Upper lobe of right lung (tissue), 1 donor: Measurements from ENCODE around the gene CARD10. TPM values are rescaled to one million over a fixed set of nuclear protein-coding genes. Genes with fewer than 3 reads are reported as not detected.
A peak's percentile ranks its signal among the peaks of the same experiment; 100 is the strongest.
"Not testable (repeated sequence)": the region's sequence is repeated elsewhere in the genome, so short reads cannot be mapped to it uniquely, and the experiment has no call there.

Experiments
- ATAC-seq: fragments of 200-7000 bp; cut with Tn5 transposase; one replicate; pipeline ENCODE4 v1.9.1; 2020; ENCODE audit warnings: mild to moderate bottlenecking, moderate library complexity
- DNase-seq: peaks from one replicate; pipeline ENCODE4 v3.0.0-alpha.2; 2020
- H3K27ac ChIP-seq: fragments of 200-600 bp; one replicate; pipeline ENCODE4 v1.8.0; 2022
- H3K27me3 ChIP-seq: fragments of 200-600 bp; one replicate; pipeline ENCODE4 v1.8.0; 2022; ENCODE audit warnings: mild to moderate bottlenecking
- H3K36me3 ChIP-seq: fragments of 200-600 bp; one replicate; pipeline ENCODE4 v1.8.0; 2022
- H3K4me1 ChIP-seq: fragments of 200-600 bp; one replicate; pipeline ENCODE4 v1.8.0; 2022
- H3K4me3 ChIP-seq: fragments of 200-600 bp; one replicate; pipeline ENCODE4 v1.8.0; 2022; ENCODE audit warnings: mild to moderate bottlenecking
- H3K9me3 ChIP-seq: fragments of 200-600 bp; one replicate; pipeline ENCODE4 v1.8.0; 2022
- CTCF ChIP-seq: fragments of 200-600 bp; IDR thresholded peaks from one replicate; pipeline ENCODE4 v1.8.0; 2022; ENCODE audit warnings: antibody characterized with exemption
- intact Hi-C: fragments of 100-400 bp; cut with DNase I; formaldehyde crosslinking; loops from one replicate; pipeline ENCODE4 v1.11.0; 2022
- total RNA-seq: library from RNA; stranded (reverse); fragmentation: NEBNext Ultra II Directional; extraction: Animal tissue kit (Norgen Biotek cat#: 25700); gene quantifications from one replicate; pipeline ENCODE4 v1.2.1, GENCODE V29; 2021
- donor health status: DM: no; HTN: yes; CAD: no; lungs with severe emphysema.

The CARD10 gene
- total RNA-seq, 1 donor from 2014 or later: 17.0 TPM

- peaks cover 60% of the 10 kb centered on the region for H3K4me1 ChIP-seq
- no peaks in the 10 kb centered on the region for H3K36me3 ChIP-seq
- ATAC-seq: peak; percentile 82
- H3K9me3 ChIP-seq: no peaks in the 10 kb centered on the region
- H3K27ac ChIP-seq: peak overlapping the region; percentile 92
- H3K4me3 ChIP-seq: peak overlapping the region; percentile 29
- DNase-seq: peak; percentile 94
- no peaks in the 10 kb centered on the region for H3K27me3 ChIP-seq
- no peak for TF ChIP-seq CTCF
- intact Hi-C loops: no loop called here
Measured at GRCh38 chr22:37545703-37546436, 26.7 kb upstream of the CARD10 start.

DNA sequence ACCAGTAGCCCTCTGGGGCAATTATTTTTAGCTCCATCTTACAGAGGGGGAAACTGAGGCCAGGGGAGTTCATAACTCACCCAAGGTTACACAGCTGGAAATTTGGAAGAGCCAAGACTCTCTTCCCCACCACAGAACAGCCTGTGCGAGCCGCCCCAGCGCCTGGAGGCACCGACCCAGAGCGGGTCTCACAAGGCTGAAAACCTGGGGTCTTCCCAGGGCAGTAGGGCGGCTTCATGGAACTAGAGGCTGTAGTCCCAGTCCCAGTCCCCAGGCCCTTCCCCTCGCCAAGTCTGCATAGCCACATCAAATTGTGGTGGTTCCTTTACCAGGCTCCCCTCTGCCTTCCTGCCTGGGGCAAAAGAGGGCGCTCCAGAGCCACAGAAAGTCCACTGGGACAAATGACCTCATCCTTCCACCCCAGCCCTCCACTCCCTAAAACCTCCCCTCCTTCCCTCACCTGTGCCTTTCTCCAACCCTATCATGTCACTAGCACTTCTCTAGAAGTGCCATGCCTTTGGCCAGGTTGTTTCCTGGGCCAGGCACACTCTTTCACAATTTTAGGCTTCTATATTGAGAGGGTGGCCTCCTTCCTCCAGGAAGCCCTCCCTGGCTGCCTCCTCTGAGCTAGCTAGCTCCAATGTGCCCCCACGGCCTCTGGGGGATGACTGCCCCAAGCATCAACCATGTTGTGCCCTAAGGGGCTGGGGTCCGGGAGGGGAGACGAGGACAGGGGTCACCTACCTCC lies 25.9 kb upstream of the CARD10 start:
- H3K27ac ChIP-seq: peak overlapping the region; percentile 92
- H3K4me3 ChIP-seq: peak overlapping the region; percentile 29
- intact Hi-C loops: no loop called here
- no peaks in the 10 kb centered on the region for H3K9me3 ChIP-seq
- TF ChIP-seq CTCF: peak; percentile 76
- no peaks in the 10 kb centered on the region for H3K36me3 ChIP-seq
- no peaks in the 10 kb centered on the region for H3K27me3 ChIP-seq
- peaks cover 54% of the 10 kb centered on the region for H3K4me1 ChIP-seq
- ATAC-seq (peak; percentile 81), DNase-seq (peak; percentile 88)

DNA sequence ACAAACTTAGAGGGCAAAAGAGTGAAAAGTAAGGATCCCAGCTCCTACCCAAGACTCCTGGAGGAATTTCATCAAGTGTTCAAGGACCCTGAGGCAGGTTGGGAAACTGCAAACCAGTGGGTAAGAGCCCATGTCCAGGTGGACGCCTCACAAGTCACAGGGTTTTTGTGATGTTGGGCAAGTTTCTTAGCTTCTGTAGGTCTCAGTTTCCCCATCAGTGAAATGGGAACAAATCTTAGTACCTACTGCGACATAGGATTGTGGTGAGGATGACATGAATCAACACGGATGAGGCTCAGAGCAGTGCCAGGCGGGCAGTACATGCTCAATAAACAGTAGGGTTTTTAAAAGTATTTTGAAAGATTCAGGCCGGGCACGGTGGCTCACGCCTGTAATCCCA lies 23.7 kb upstream of the CARD10 start:
- intact Hi-C loops: no loop called here
- Histone ChIP-seq H3K36me3 (no peaks in the 10 kb centered on the region), H3K4me1 (peaks cover 45% of the 10 kb centered on the region), H3K27ac (no peak overlapping the region), H3K27me3 (no peaks in the 10 kb centered on the region), H3K9me3 (no peaks in the 10 kb centered on the region), H3K4me3 (no peak overlapping the region)
- DNase-seq (no peak), ATAC-seq (no peak)
- TF ChIP-seq CTCF: no peak

GRCh38 chr22:37542416-37542815 lies 23.2 kb upstream of the CARD10 start:
- H3K9me3 ChIP-seq, ATAC-seq, intact Hi-C loops, DNase-seq, H3K27me3 ChIP-seq, H3K4me3 ChIP-seq, H3K36me3 ChIP-seq, H3K27ac ChIP-seq: not testable (repeated sequence)
- H3K4me1 ChIP-seq: peaks cover 42% of the 10 kb centered on the region

DNA sequence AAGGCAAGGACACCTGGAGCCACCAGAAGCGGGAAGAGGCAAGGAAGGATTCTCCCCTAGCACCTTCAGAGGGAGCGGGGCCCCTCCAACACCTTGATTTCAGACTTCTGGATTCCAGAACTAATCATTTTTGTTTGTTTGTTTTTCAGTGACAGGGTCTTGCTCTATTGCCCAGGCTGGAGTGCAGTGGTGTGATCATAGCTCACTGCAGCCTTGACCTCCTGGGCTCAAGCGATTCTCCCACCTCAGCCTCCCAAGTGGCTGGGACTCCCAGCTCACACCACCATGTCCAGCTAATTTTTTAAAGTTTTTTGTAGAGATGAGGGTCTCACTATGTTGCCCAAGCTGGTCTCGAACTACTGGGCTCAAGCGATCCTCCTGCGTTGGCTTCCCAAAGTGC lies 20.6 kb upstream of the CARD10 start:
- H3K4me3 ChIP-seq, H3K36me3 ChIP-seq, DNase-seq, intact Hi-C loops, ATAC-seq, H3K27me3 ChIP-seq, H3K9me3 ChIP-seq, H3K27ac ChIP-seq: not testable (repeated sequence)
- H3K4me1 ChIP-seq: peaks cover 17% of the 10 kb centered on the region

GRCh38 chr22:37538590-37539357 lies 19.6 kb upstream of the CARD10 start:
- Histone ChIP-seq H3K9me3 (no peaks in the 10 kb centered on the region), H3K27me3 (no peaks in the 10 kb centered on the region), H3K36me3 (no peaks in the 10 kb centered on the region), H3K4me1 (peaks cover 16% of the 10 kb centered on the region), H3K4me3 (no peak overlapping the region), H3K27ac (peak overlapping the region; percentile 39)
- ATAC-seq (peak; percentile 99), DNase-seq (peak; percentile 97)
- peak; percentile 95 for TF ChIP-seq CTCF
- intact Hi-C loops: no loop called here
